GM19351 (cell line): ENCODE data around the gene CLCA2.
A peak's percentile ranks its signal among the peaks of the same experiment; 100 is the strongest.

Source experiments
- ATAC-seq: cut with Tn5 transposase; IDR thresholded peaks from one replicate; pipeline ENCODE4 v1.9.1; 2021; ENCODE audit warnings: mild to moderate bottlenecking, moderate library complexity; ENCODE audit not compliant: unreplicated experiment

CLCA2 gene

DNA sequence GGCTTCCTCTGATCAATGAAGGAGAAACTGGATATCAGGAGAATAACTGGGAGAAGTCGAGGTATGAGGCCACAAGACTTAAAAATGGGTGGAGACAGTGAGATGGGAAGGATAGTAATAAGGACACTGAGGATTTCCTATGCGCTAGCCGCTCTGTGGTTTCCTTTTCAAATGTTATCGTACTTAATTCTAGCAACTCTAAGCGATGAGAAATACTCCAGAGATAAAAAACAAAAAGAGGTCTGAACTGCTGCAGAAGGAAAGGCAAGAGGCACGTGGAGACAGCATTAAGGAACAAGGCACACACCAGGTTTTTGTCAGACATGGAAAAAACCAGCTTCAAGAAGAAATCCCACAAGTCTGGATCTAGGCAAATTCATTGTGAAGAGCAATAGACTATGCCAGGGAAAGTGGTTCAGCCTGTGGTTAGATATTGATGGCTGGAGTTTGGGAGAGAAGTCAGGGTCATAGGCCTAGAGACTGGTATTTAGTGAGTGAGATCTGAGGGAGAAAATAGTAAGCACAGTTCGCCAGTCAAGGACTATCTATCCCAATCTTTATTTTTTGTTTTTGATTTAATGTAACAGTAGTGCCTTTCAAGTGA, 5.3 kb downstream of the CLCA2 start:
- no peak for ATAC-seq

- no peak for ATAC-seq
Observed at GRCh38 chr1:86429835-86430234, 5.9 kb downstream of the CLCA2 start.

DNA sequence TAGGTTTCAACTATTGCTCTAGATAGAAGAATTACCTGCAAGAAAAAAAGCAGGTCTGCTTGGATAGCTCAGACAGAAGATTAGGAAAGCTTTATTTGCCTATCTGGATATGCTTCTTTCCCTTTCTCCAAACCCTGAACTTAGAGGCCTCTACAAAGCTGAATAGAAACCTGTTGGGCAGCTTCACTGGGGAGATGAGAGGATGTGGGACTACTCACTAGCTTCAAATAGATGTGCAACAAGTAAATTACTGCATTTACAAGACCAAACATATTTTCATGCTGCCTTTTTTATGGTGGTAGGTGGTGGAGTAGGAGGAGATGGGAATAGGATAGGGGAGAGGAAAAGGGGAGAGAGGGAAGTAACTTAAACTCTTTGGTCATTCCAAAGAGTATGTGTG, 6.4 kb downstream of the CLCA2 start:
- no peak for ATAC-seq

DNA sequence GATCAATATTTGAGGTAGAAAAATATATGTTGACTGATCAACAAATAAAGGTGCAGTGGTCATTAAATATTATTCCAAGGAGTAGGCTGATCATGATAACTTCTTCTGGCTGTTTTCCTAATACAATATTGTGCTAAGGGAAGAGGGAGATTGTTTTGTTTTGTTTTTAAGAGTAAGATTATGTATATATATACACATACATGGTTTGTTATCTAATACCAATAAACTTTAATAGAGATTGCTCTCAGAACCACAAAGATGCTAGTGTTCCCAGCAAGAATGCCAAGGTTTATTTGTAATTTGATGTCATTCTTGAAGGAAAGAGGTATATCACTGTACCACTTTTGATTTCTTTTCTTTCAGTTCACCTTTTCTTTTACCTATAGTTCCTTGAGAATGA, 10.1 kb downstream of the CLCA2 start:
- no peak for ATAC-seq

GRCh38 chr1:86435327-86435726, 11.4 kb downstream of the CLCA2 start:
- ATAC-seq: no peak

- ATAC-seq: no peak
Observed at GRCh38 chr1:86436041-86436440, 12.1 kb downstream of the CLCA2 start.

GRCh38 chr1:86441581-86441980, 17.6 kb downstream of the CLCA2 start:
- ATAC-seq: peak; percentile 50

DNA sequence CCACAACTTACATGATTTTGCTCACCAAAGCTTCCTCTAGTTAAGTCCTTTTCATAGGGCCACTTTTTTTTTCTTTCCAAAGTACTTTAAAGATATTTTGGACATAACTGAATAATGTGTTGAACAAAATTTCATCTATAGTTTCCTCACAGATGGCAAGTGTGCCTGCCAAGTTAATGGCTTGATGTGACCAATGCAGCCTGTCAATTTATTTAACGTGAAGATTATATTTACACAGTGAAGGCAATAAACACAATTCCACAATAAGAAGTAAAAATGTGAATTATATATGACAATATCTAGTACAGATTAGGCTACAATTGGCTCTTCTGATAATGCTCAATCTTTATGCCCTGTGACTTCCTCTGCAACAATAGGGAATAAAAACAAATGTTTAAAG, 18.0 kb downstream of the CLCA2 start:
- ATAC-seq: no peak

GRCh38 chr1:86445919-86446318, 21.9 kb downstream of the CLCA2 start:
- ATAC-seq: no peak

DNA sequence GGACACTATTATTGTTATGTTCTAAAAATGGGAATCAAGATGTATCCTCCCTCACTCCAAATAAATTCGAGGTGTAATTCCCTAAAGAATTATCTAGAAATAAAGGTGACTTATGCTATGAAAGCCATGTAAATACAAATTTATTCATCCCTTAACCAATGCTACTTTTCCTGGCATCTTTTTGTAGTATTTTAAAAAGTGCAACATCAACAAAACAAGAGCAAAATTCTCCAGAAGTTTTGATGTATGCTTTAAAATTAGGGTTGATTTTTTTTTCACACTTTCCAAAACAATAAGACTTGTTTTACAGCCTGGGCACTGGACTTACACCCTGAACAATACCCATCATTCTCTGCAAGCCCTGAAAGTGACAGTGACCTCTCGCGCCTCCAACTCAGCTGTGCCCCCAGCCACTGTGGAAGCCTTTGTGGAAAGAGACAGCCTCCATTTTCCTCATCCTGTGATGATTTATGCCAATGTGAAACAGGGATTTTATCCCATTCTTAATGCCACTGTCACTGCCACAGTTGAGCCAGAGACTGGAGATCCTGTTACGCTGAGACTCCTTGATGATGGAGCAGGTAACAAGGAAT, 23.3 kb downstream of the CLCA2 start:
- no peak for ATAC-seq

DNA sequence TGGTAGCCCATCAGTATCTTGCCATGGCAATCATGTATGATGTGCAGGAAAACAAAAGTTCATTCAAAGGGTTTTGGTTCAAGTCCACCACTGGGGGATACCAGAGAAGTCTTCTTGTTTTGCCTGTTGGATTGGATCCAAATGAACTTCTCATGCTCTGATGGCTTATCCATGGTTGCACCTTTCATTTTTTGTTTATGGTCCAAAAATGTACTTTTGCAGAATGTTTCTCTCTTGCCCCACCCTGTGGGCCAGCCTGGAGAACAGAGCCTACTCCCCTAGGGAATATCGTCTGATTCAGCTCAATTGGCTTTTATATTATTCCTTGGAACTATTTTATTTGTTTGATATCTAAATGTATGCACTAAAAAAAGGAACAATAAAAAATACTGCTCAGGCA, 24.7 kb downstream of the CLCA2 start:
- no peak for ATAC-seq

DNA sequence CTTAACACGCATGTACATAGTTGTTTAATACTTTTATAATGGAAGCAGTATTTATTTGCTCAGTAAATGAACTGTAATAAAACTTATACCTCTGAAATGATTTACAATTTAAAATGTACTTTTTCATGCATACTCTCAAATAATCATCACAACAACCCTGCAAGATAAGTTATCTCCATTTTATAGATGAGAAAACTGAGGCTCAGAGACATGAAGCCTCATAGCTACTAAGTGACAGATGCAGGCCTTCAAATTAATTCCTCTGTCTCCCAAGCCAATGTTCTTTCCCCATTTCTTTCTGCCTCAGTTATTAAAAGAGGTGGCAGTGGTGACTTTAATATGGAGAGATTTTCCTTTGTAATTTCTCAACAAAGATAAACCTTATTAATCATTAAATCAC, 25.1 kb downstream of the CLCA2 start:
- ATAC-seq: no peak

GRCh38 chr1:86450847-86451246, 26.9 kb downstream of the CLCA2 start:
- ATAC-seq: peak; percentile 61

DNA sequence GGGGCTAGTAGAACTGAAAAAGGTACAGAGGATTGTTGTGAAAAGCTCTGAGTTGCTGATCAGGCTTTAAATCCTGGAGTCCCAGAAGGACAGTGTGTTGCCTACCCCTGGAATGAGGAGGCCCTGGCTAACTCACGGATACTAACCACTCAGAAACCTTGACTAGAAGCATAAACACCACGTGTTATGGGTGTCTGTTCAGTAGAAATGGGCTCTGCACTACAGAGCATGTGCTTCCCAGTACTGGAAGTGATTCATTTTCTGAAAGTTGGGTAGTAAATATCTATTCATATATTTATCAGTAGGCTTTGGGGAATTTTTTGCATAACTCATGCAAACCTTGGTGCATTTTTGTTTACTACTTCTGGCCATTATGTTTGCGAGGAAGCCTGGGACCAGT, 29.7 kb downstream of the CLCA2 start:
- no peak for ATAC-seq

DNA sequence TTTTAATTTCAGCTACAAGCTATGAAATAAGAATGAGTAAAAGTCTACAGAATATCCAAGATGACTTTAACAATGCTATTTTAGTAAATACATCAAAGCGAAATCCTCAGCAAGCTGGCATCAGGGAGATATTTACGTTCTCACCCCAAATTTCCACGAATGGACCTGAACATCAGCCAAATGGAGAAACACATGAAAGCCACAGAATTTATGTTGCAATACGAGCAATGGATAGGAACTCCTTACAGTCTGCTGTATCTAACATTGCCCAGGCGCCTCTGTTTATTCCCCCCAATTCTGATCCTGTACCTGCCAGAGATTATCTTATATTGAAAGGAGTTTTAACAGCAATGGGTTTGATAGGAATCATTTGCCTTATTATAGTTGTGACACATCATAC, 31.1 kb downstream of the CLCA2 start:
- ATAC-seq: no peak

DNA sequence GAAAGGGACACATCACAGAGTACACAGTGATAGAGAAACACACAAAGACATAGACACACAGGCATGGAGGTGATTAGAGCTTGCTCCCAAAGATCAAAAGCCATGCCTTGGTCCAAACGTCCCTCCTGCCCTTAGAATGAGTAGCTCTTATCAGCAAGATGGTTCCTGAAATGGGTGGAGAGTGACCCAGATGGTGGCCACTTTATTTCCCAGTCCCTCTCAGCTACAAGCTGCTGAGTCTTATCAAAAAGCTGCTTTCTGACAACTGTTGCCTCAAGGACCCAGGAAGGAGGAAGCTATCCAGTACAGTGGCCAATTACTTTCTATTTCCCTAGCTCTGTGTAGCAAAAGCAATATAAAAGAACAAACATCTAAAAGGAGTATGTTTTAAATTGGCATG, 37.0 kb downstream of the CLCA2 start:
- no peak for ATAC-seq

DNA sequence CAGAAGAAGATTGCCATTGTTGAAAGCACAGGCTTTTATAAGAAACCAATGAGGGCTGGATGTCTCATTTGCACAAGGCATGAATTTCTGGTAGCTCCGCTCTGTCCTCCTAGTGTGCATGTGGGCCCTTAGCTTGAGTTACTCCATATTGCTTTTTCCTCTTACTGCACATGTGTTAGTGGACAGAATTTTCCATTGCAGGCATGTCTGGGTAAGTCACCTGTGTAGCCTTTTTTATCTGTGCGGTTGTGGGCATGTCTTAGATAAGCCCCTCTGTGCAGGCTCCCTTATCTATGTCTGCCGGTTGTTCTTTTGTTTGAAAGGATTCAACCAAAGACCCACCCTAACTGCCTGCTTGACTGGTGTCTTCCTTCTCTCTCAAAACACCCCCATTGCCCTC, 37.5 kb downstream of the CLCA2 start:
- no peak for ATAC-seq

GRCh38 chr1:86464819-86465218, 40.8 kb downstream of the CLCA2 start:
- no peak for ATAC-seq

- ATAC-seq: no peak
Observed at GRCh38 chr1:86466109-86466844, 42.3 kb downstream of the CLCA2 start.

- ATAC-seq: no peak
Observed at GRCh38 chr1:86466986-86467385, 43.0 kb downstream of the CLCA2 start.

GRCh38 chr1:86468501-86468977, 44.6 kb downstream of the CLCA2 start, which contains the start of gene CLCA1:
CLCA1 (plus strand) TSS chr1:86468927; CDS start chr1:86468972, 45 bp downstream.
- no peak for ATAC-seq

DNA sequence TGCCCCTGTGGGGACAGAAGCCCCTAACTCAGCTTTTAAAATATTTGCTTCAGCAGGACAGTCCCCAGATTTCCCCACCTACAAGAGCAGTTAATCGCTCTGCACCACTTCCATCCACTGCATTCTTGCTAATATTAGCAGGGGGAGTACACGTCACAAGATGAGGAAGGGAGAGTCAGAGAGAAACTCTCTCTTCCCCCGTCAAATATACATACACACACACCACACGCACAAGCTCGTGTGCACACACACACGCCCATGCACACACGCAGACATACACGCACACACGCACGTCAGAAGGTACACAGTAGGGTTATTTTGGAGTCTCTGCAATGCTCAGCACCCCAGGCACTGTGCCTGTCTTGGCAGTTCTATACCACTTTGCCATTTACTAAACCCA, 46.9 kb downstream of the CLCA2 start:
- peak; percentile 64 for ATAC-seq
